ENCODE data around the gene ALK.
A peak's percentile ranks its signal among the peaks of the same experiment; 100 is the strongest.

The ALK gene

DNA sequence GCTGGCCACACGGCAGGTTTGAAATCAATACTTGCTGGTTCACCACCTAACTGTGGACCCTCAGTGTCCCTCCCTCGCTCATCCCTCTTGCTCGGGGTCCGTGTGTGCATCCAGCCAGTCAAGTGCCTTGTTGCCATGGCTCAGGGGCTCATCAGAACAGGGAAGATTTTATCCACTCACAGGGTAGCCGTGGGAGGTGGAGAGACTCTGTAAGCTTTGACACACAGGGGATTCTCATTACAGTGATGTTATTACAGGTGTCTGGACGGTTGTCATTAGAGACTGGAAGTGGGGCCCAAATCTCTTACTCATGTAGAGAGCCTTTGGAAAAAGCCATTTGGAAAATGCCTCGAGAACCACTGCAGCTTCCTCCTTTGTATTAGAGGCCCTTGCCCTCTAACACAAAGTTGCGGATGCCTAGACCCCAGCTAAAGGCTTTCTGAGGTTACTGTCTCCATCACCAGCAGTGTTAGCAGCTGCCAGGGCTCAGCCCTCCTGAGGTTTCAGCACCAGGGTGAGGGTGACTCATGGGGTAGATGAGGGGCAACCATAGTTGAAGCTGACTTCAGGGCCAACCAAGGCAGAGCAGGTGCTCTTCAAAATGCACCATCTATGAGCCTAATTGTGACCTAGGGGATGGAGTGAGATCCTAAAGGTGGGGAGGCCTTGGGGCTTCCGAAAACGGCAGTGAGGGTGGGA lies 610.6 kb downstream of the ALK start:
- DNase-seq: peak; percentile 46

DNA sequence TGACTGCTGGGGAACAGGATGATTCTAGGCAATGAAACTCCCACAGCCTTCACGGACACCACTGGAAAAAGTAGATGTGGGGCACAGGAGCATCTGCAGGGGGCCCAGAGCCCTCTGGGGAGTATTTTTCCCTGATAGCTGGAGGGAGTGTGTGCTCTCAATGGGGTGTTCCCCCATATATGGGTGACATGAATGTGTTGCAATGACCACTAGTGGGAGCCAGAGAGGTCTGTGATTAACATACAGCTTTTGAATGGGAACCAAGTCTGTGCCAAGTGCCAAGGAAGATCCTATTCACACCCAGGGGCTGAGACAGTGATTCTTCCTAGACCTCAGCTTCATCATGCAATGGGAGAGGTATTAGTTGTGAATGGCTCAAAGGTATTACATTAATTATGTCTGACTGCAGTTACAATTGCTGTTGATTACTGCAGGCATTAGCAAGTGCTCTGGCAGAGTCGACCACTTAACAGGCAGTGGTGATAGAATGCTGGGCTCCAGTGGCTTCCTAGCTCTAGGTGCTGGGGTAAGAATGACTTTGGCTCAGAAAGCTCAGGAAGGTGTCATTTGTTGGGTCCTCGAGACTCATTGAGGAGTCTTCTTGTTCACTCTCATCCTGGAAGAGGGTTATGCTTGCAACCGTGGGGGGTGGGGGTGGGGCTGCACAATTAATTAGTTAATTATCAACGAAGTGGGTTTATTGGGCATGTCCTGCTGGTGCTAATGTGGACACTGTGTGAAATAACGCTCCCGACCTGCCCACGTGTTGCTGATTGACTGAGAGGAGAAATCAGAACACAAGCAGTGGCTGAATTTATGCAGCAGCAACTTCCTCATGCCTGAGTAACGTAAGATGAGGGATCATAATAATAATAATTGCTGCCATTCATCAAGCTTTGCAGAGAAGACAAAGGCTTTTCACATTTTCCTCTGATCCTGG lies 612.0 kb downstream of the ALK start:
- DNase-seq: peak; percentile 51

DNA sequence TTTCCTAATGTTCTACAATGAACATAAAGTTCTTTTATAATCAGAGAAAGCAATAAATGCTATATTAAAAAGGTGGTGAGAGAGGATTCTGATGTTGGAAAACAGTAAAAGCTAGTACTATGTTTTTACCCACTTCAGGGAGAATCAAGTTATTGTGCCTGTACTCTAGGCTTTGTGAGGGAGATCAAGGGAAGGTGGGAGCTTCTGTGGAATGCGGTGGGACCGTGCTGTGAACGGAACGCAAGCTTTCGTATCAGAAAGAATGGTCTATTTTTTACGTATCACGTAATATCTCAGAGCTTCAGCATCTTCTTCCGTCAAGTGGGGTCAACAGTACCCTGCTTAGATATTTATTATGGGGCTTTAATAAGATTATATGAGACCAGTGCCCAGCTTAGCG lies 613.0 kb downstream of the ALK start:
- DNase-seq: no peak

DNA sequence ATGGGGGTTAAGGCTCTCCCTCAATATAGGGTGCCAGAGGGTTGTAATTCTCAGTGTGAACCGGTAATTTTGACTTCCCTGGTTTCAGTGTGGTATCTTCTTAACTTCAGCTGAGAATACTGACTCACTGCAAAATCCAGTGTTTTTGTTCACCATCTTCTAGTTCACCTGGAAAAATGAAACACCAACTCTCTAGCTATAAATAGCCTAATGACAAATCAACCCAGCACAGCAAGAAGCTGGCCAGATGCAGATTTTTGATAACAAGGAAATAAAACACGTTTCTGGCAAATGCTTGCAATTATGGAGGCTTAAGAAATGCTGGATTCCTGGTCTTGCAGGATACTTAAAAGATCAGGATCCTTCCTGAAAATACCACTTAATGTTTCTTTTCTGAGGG lies 613.9 kb downstream of the ALK start:
- DNase-seq: no peak

DNA sequence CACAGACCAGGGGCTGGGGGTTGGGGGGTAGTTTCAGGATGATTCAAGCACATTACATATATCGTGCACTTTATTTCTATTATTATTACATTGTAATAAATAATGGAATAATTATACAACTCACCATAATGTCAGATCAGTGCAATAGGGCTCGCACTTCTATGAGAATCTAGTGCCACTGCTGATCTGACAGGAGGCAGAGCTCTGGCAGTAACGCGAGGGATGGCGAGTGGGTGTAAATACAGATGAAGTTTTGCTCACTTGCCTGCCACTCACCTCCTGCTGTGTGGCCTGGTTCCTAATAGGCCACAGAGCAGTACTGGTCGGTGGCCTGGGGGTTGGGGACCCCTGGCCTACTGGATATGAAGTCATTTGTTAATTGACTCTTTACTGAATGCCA lies 615.6 kb downstream of the ALK start:
- DNase-seq: no peak

DNA sequence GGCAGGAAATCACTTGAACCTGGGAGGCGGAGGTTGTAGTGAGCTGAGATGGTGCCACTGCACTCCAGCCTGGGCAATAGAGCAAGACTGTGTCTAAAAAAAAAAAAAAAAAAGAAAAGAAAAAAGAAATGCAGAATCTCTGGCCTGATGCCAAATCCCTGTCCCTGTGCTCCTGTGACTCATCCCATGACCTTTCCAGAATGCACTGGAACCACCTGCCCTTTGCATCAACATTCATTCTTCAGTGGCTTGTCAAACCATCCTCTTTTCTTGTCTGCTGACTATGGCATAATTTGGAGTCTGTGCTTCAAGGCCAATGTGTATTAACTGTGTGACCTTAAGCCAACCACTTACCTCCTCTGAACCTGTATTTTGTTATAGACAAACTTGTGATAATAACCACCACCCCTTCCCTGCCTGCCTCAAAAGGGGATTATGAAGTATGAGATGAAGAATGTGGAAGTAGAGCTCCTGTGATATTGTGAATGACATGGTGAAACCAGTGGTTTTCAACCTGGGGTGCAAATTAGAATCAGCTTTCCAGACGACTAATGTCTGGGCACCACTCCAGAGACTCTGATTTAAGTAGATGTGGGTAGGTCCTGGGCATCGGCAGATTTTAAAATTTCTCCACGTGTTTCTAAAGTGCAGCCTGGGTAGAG lies 616.9 kb downstream of the ALK start:
- no peak for DNase-seq

DNA sequence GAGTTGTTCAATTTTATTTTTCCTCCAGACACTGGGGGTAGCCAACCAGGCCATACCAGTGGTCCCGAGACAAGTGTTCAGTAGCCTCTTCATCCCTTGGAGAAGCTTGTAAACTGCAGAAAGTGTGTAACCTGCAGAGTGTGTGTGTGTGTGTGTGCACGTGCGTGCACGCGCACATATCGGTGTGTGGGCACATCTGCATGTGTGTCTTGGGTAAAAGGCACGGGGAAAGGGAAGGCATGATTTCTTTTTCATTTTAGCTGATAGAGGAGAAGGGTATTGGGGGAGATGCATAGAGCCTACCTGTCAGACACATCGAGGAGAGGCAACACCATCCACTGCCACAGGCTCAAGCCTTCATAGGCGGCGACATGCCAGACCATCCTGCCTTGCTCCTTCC lies 624.8 kb downstream of the ALK start:
- DNase-seq: no peak

DNA sequence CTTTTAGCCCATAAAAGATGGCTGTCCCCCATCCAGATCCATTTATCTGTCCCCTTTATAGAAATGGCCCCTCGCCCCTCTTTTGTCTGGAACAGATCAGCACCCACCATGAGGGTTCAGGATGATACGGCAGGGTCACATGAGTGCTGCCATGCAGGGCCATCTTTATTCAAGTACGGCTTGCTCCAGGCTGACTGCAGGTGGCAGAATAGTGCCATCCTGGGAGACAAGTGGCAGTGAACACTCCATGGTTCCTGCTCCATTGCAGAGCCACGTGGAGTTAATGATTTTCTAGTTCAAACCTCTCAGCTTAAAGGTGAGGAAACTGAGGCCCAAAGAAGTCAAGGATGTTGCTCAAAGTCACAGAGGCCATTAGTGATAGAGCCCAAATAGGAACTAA lies 625.5 kb downstream of the ALK start:
- no peak for DNase-seq

DNA sequence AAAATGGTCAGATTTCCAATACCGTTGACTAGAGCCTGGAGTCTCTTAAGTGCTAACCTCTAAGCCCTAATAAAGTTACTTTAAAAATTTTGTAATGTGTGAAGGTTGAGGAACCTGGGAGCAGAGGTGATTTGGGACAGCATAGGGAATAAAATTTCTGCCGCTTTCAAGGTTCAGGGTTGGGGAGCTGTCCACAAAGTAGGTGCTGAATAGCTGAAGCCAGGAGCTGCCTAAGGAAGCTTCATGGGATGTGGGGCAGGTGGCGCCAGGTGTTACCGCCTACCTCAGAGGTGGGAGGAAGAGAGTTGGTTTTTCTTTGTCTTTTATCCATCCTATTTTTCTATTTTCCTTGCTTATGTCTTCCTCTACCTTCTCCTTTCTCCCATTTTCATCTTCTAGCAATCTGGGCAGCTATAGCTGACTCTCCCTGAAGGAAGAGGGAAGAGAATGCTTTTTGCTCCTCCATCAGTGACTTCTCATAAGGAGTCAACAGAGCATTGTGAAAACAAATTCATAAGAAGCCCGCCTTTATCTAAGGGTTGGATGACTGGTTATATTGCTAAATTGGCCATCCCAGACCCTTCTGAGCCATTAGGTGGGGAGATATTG lies 627.5 kb downstream of the ALK start:
- DNase-seq: peak; percentile 39

DNA sequence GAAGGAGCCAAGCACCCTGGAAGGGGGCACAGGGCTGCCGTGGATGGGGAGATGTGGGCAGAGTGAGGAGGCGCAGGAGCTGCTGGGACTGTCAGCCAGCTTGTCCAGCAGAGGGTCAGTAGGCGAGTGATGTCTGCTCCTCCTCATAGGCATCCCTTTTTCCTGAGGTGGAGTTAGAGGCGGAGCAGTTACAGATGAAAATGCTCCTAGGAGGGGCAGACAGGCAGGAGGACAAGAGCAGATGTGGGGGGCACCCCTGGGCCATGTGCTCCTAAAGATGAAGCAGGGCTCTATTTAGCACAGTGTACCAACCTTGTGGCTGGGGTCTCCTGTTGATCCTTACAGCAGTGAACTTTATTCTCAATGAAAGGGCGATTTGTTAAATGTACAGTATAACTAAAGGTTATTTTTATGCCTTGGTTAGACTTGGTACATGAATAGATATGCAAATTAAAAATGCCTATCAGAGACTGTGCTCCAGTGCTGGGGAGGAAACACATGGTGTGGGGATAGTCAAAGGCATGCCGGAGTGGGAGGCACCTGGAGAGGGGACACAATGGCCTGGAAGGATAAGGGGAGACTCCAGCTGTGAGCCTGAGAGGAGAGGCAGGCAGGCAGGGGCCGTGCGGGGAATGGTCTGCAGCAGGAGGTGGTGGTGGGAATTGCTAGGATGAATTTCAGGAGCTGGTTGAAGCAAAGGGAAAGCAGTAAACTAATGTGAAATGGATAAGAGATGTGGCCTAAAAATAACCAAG lies 630.9 kb downstream of the ALK start:
- DNase-seq: no peak

DNA sequence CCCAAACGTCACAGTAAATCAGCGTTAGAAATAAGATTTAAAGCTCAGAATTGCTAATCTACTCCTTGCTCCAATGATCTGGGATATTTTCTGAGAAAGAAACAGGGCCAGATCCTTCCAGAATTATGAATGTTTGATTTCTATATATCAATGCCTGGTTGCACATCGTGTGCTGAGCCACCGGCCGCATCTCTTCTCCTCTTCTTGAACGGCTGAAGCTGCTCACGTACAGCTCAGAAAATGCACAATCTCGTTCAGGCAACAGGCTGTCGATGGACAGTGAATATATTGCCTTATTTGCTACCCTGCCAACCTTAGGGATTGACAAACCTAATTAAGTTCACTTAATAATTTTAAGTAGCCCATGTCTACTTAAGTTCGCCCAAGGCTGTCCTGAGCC lies 636.7 kb downstream of the ALK start:
- DNase-seq: no peak

DNA sequence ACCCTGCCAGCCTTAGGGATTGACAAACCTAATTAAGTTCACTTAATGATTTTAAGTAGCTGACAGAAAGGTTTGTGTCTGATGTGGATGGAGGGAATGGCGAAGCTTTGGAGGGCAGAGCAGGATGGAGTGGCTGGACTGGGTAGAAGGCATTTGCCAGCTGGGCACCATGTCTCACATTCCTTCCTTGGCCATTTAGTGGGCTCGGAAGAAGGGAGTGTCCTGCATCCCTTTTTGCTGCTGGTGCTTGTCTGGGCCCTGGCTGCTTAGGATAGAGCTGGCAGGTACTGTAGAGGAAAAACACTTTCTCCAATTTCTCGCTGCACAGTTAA lies 639.5 kb downstream of the ALK start:
- DNase-seq: no peak

DNA sequence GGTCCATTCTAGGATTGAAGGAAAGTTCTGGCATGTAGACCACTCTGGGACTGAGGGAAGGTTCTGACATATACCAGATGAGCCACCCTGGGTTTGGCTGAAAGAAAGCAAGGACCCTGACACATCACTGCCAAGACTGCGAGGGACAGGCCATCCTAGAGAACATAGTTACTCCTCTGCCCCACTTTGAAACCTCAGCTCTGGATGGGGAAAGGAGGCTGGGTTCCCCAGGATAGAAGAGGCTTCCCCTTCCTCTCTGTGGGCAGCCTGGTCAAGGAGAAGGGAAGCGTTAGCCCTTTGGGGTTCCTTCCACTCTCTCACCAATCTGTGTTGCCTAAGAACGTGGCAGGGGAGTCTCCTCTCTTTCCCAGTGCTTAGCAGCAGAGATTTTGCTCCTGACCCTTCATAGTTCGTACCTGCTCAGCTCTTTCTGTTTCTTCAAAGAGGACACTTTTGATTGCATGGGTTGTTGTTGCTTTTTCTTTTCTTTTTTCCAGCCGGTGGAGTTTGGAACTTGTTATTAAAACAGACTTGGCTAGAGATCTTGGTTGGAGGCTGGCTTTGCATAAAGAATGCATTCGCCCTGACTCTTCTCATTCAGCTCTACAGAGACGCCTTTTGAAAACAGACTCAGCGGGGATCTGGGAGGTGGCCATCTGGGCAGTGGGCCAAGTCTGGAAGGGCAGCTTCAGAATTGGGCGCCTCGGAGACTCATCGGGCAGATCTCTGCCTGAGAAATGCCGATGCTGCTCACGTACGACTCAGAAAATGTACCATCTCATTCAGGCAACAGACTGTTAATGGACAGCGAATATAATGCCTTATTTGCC lies 640.1 kb downstream of the ALK start:
- DNase-seq: no peak

DNA sequence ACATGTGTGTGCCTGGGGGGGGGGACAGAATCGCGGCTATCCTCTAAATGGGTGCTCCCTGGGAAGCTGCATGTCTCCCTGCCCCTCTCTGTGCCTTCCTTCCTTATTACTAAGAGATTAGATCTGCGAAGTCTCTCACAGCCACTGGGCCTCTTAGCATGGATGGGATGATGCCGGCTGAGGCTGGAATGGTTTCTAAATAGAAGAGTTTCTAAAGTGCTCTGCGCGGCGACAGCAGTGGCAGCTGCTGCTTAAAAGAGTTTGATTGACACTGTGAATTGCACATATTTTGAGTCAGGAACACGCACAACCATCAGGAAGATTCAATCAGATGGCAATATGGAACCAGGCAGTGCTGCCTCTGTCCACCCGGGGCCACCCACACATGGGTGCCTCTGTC lies 642.4 kb downstream of the ALK start:
- no peak for DNase-seq

DNA sequence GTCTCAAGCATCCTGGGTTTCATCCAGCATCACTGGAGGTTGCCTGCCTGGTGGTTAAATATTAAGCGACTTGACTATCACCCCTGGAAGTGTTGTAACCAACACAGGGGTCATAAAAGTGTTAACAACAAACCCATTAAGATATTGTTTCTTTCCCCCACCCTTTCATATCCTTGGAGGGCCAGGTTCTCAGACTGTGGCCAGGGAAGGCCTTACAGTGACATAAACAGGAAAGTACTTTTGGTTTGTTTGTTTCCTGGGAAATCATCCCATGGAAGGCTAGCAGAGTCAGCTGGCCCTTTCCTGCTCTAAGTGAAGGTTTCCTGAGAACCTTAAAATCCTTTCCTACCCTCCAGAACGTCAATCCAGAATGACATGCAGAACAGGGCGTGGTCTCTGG lies 645.2 kb downstream of the ALK start:
- no peak for DNase-seq

DNA sequence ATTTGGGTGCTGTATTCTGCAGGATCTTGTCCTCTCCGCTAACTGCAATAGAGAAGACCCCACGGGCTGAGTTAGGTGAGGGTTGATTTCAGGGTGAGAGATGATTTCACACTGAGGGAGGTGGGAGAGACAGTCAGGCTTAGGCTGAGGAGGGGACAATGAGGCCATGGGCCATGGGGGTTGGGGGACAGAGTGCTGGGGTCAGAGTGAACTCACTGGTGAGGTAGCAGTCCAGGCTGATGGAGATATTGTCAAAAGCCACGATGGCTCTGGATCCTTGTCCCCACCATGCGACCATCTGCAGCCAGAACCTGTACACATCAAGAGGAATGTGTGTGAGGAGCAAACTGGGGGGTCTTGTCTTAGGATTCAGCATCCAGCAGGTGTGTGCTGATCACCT lies 646.2 kb downstream of the ALK start:
- no peak for DNase-seq

DNA sequence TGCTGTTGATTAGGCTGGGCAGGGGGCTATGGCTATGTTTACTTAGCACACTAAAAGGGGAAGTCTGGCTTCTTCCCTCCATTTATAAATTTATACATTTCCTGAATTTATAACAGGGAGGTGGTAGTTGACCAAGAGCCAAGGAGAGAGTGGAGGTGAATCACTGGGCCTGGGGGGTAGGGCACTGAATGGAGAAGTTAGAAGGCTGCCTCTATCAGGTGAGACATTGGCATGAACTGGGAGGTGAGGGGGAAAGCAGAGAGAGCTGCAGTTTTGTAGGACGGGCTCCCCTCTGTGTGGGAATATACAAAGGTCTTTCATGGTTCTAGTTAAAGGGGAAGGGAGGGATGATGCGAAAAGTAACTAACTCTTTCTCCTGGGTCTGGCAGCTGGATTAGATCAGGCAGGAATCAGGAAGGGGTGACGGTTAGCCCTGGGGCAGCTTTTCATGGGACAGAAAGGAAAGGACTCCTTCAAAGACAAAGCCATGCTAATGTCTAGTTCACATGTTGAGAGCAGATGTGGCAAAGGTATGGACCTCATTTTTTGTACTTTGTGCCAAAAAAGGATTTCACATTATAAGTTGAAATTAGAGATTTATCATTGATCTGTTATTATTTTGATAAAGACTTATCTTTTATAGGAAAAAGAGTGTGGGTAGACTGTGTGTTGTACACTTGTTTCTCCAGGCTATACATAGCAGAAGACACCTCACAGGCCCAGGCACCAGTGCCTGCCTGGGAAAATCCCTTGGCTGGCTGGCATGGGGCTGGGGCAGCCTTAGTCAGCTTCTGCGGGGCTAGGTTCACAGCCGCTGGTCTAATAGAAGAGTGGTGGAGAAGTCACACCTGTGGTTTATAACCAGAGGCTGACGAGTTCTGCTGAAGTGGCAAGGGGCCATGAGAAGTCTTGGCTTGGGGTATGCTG lies 647.4 kb downstream of the ALK start:
- DNase-seq: no peak

DNA sequence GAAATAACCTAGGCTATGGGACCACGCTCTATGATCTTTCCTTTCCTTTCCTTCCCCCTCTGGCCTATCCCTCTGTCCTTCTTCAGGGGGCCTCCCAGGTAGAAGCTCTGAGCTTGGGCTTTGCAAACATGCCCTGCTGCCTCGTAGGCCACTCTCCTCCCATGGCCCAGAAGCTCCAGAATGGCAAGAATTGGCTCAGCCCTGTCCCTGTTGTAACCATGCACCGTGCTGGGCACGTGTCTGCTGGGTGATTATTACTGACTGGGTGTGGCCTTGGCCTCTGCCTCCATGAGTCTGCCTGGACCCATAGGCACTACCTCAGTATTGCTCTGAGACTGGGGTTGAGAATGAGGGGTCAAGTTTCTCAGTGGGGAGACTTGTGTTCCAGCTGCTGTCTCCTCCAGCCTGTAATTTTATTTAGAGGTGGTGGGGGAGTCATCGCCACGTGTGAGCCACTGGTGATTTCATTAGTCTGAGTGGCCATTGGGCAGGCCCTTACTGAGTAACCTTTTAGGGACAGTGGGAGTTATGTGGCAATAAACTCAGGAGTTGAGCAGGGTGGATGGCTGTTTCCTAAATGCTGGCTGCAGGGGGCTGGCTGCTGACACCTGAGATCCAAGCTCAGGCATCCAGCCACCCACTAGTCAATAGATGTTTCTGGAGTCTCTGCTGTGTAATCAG lies 648.2 kb downstream of the ALK start:
- DNase-seq: no peak

DNA sequence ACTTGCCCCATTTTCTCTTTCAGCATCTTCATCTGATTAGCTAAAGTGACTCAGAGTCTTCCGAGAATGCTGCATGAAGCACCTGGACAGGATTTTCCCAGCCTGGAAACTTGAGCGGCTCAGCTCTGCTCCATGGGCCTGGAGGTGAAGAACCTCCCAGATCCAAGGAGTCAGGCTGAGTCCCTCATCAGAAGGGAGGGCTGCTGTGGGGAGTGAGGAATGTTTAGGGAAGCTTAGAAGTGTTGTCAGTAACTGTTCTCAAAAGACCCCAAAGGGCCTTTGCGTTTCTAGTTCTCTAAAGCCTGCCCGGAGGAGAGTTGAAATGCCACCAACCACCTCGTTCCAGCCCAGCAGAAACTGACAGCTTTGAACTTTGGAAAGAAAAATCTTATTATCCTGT lies 649.1 kb downstream of the ALK start:
- DNase-seq: no peak

DNA sequence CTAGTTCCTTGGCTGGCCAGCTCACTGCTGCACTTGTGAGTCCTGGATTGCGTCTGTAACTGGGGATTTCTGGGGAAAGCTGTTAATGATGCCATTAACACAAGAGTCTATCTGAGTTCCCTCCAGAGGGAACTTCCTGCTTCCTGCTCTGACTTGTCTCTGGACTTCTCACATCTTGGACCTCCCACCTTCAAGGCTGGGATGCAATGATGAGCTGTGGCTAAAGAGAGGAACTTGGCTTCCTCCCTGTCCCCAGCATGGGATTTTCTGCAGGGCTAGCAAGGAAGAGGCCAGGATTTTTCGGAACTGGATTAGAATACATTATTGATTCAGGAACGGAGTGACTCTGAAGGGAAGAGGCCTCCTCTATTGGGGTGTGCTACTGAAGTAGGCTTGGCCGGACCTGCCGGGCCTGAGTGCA lies 650.7 kb downstream of the ALK start:
- DNase-seq: no peak

All from right kidney (tissue), 1 donor.